Adrenal gland (tissue), 19 donors: ENCODE results near the gene SNAPC3. TPM values are rescaled to one million over a fixed set of nuclear protein-coding genes. Genes with fewer than 3 reads are reported as not detected.

Experiments
- DNase-seq, 7 donors: peaks; one replicate each; pipeline ENCODE4 v3.0.0-alpha.2; 2019 to 2020
- H3K27ac ChIP-seq, 5 donors: fragments of 200-600 bp; sonication (generic) in 4 of 5; 1 replicate in 3 of 5; 2 replicates in 2 of 5; pipeline versions ENCODE4 v1.5.1 to v1.8.0; 2016 to 2020; ENCODE audit warnings: mild to moderate bottlenecking in 1 of 5
- H3K27me3 ChIP-seq: fragments of 200-600 bp; 2 replicates; pipeline ENCODE4 v1.8.0; 2021
- H3K36me3 ChIP-seq, 2 donors: fragments of 200-600 bp; replicated peaks in 1 of 2; 1 replicate in 1 of 2; 2 replicates in 1 of 2; pipeline versions ENCODE4 v1.5.1 to v1.8.0; 2018 to 2022
- H3K4me1 ChIP-seq, 2 donors: fragments of 200-600 bp; replicated peaks in 1 of 2; 1 replicate in 1 of 2; 2 replicates in 1 of 2; pipeline versions ENCODE4 v1.5.1 to v1.8.0; 2018 to 2021
- H3K4me3 ChIP-seq, 4 donors: fragments of 200-600 bp; sonication (generic) in 3 of 4; one replicate each; pipeline ENCODE4 v1.5.1; 2016 to 2018
- H3K9me3 ChIP-seq, 3 donors: fragments of 200-600 bp; sonication (generic) in 1 of 3; replicated peaks in 1 of 3; 1 replicate in 2 of 3; 2 replicates in 1 of 3; pipeline versions ENCODE4 v1.5.1 to v1.8.0; 2016 to 2021
- POLR2A ChIP-seq, 2 donors: fragments of 450-650 bp; IDR thresholded peaks; one replicate each; pipeline ENCODE4 v1.6.1; 2017; ENCODE audit warnings: antibody characterized with exemption in 2 of 2, mild to moderate bottlenecking in 2 of 2, moderate library complexity in 1 of 2
- WGBS, 4 donors: extraction: QIAGEN DNeasy Blood & Tissue Kit in 2 of 4; methylation state at CpG; one replicate each; pipeline versions ENCODE4 v1.1.5 to v1.1.7; 2013 to 2017; 5-methylcytosine and 5-hydroxymethylcytosine counted together
- intact Hi-C, 2 donors: fragments of 100-400 bp; cut with DNase I; formaldehyde crosslinking; loops; one replicate each; pipeline versions ENCODE4 v1.14.1 to v1.15.0; 2022 to 2023
- long read RNA-seq, 10 donors: library from polyadenylated mRNA in 3 of 10; unstranded in 2 of 10; stranded (forward) in 1 of 10; transcript quantifications; one replicate each; pipeline ENCODE4 v2.0.0 and lab custom pipeline, GENCODE V29; 2021 to 2026
- polyA plus RNA-seq, 3 donors: library from polyadenylated mRNA; stranded (reverse); fragments of 200-250 nt in 2 of 3; fragments of 350-450 nt in 1 of 3; fragmentation: Illumina TruSeq in 1 of 3; extraction: RNeasy Lipid Tissue Mini Kit (QIAGEN cat#74804) in 1 of 3; gene quantifications; one replicate each; pipeline ENCODE4 v1.2.3, GENCODE V29; 2013 to 2014
- total RNA-seq, 9 donors: library from RNA; depleted of rRNA in 4 of 9; stranded (reverse); fragments of >200 nt in 4 of 9; fragments of 120-200 nt in 1 of 9; fragmentation: NEBNext Ultra II Directional in 1 of 9; extraction: Animal tissue kit (Norgen Biotek cat#: 25700) in 1 of 9; gene quantifications; one replicate each; pipeline versions ENCODE4 v1.1.0 to v1.2.4, GENCODE V29; 2013 to 2023
- TF ChIP-seq, protein P1 (sequence below), 6 experiments: fragments of 450-650 bp in 4 of 6; fragments of 200-600 bp in 2 of 6; sonication (generic) in 1 of 6; IDR thresholded peaks; 1 replicate in 5 of 6; 2 replicates in 1 of 6; pipeline versions ENCODE4 v1.5.1 to v1.8.0; 2016 to 2021; ENCODE audit warnings: antibody characterized with exemption in 6 of 6, mild to moderate bottlenecking in 2 of 6, moderate library complexity in 1 of 6
- donor health status: healthy with polysubstance abuse.
- donor health status: Bipolar disorder and iron deficiency.
- donor health status: DM: yes; HTN: yes; CAD: no.
- donor health status: DM: no; HTN: no; CAD: no.
- donor health status: DM: no; HTN: no; CAD: no.
- donor health status: DM: yes; HTN: yes; CAD: no.

Gene SNAPC3
- total RNA-seq (10 to 100 TPM; 25.8 to 62.2 (median 44.1) TPM), polyA plus RNA-seq (10 to 100 TPM in 2 of 3 donors, 1 to 10 TPM in 1; 9.8 to 48.9 (median 21.6) TPM)
- long read RNA-seq, donor 1, full-length matches to known transcripts = 2 of 19 reads
- long read RNA-seq, donor 1, partial matches to known transcripts = 17 of 19 reads
- long read RNA-seq, donor 1, other reads (novel, unspliced or antisense) = 0 of 19 reads
- long read RNA-seq, donor 2, partial matches to known transcripts = 19 of 23 reads
- long read RNA-seq, donor 2, other reads (novel, unspliced or antisense) = 0 of 23 reads
- long read RNA-seq, donor 3, full-length matches to known transcripts = 4 of 4 reads
- long read RNA-seq, donor 3, partial matches to known transcripts = 0 of 4 reads
- long read RNA-seq, donor 3, other reads (novel, unspliced or antisense) = 0 of 4 reads
- long read RNA-seq, donor 4, full-length matches to known transcripts = 15 of 17 reads
- long read RNA-seq, donor 4, partial matches to known transcripts = 0 of 17 reads
- long read RNA-seq, donor 4, other reads (novel, unspliced or antisense) = 2 of 17 reads
- long read RNA-seq, donor 5, full-length matches to known transcripts = 82 of 91 reads
- long read RNA-seq, donor 5, partial matches to known transcripts = 1 of 91 reads
- long read RNA-seq, donor 5, other reads (novel, unspliced or antisense) = 8 of 91 reads
- long read RNA-seq, donor 6, full-length matches to known transcripts = 9 of 9 reads
- long read RNA-seq, donor 6, partial matches to known transcripts = 0 of 9 reads
- long read RNA-seq, donor 6, other reads (novel, unspliced or antisense) = 0 of 9 reads
- long read RNA-seq, donor 7, partial matches to known transcripts = 12 of 14 reads
- long read RNA-seq, donor 7, other reads (novel, unspliced or antisense) = 0 of 14 reads
- long read RNA-seq, donor 8, full-length matches to known transcripts = 17 of 17 reads
- long read RNA-seq, donor 8, partial matches to known transcripts = 0 of 17 reads
- long read RNA-seq, donor 8, other reads (novel, unspliced or antisense) = 0 of 17 reads
- long read RNA-seq, donor 9, full-length matches to known transcripts = 6 of 6 reads
- long read RNA-seq, donor 9, partial matches to known transcripts = 0 of 6 reads
- long read RNA-seq, donor 9, other reads (novel, unspliced or antisense) = 0 of 6 reads
- long read RNA-seq, donor 10, full-length matches to known transcripts = 8 of 13 reads
- long read RNA-seq, donor 10, partial matches to known transcripts = 5 of 13 reads
- long read RNA-seq, donor 10, other reads (novel, unspliced or antisense) = 0 of 13 reads

- peaks cover 17 to 44% of the 10 kb centered on the region in 2 donors for H3K4me1 ChIP-seq
- DNase-seq = peak; percentile 93 to 96 (median 95)
- H3K9me3 ChIP-seq = no peaks in the 10 kb centered on the region
- TF ChIP-seq, protein P1, sequence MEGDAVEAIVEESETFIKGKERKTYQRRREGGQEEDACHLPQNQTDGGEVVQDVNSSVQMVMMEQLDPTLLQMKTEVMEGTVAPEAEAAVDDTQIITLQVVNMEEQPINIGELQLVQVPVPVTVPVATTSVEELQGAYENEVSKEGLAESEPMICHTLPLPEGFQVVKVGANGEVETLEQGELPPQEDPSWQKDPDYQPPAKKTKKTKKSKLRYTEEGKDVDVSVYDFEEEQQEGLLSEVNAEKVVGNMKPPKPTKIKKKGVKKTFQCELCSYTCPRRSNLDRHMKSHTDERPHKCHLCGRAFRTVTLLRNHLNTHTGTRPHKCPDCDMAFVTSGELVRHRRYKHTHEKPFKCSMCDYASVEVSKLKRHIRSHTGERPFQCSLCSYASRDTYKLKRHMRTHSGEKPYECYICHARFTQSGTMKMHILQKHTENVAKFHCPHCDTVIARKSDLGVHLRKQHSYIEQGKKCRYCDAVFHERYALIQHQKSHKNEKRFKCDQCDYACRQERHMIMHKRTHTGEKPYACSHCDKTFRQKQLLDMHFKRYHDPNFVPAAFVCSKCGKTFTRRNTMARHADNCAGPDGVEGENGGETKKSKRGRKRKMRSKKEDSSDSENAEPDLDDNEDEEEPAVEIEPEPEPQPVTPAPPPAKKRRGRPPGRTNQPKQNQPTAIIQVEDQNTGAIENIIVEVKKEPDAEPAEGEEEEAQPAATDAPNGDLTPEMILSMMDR (IDR thresholded peaks at IDR 0.05) = peak in 2 of 6 experiments; percentile 15 to 24
- TF ChIP-seq POLR2A (IDR thresholded peaks at IDR 0.05) = peak; percentile 57 to 88
- H3K27ac ChIP-seq = peak within 1 kb of the TSS; percentile 29 to 94 (median 82)
- peaks cover 0 to 14% of the 10 kb centered on the region in 2 donors for H3K36me3 ChIP-seq
- intact Hi-C loops = loop anchor here in 1 of 2 donors (10.0 kb wide), 1 partner anchor 118 kb away; the partner anchor contains the start of gene TTC39B
- H3K27me3 ChIP-seq = no peaks in the 10 kb centered on the region
- WGBS, 4 donors = 0% methylated on average over 7 to 70 of the region's 70 CpGs
- peak within 1 kb of the TSS; percentile 59 to 94 (median 83) for H3K4me3 ChIP-seq
These were observed at the start of gene SNAPC3 for GRCh38 chr9:15422372-15423230. Gene SNAPC3 (plus strand): TSS chr9:15422876. CDS start chr9:15422880, 4 bp downstream.

GRCh38 chr9:15373881-15374280, 48.8 kb upstream of the SNAPC3 start:
- WGBS, 4 donors = 53 to 59% (median 56%) methylated on average over 2 of the region's 2 CpGs
- Histone ChIP-seq H3K27me3 (no peaks in the 10 kb centered on the region), H3K4me3 (no peak overlapping the region), H3K27ac (no peak overlapping the region), H3K4me1 (no peaks in the 10 kb centered on the region), H3K36me3 (no peaks in the 10 kb centered on the region), H3K9me3 (no peaks in the 10 kb centered on the region)
- no peak for DNase-seq
- TF ChIP-seq, protein P1 (IDR thresholded peaks at IDR 0.05) = no peak
- no peak for TF ChIP-seq POLR2A (IDR thresholded peaks at IDR 0.05)
- intact Hi-C loops = no loop called here

DNA sequence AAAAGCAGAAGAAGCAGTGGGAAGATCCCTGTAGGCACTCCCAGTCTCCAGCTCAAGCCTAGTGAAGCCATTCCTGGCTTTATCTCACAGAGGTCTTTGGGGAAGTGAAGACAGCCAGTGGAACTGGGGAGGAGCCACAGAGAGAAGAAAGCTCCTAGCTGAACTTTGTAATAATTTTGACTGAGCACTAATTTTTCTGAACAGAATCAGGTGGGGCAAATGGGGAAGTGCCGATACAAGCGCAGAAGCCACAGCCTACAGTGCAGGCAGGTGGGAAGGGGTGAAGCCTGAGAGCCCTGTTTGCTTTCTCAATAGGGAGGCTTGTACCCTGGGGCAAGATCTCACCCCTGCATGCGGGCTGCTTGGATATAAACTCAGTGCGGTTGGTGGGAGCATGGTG, 48.4 kb upstream of the SNAPC3 start:
- no peak overlapping the region for H3K4me3 ChIP-seq
- H3K9me3 ChIP-seq = no peaks in the 10 kb centered on the region
- intact Hi-C loops = no loop called here
- no peaks in the 10 kb centered on the region for H3K4me1 ChIP-seq
- H3K36me3 ChIP-seq = no peaks in the 10 kb centered on the region
- no peaks in the 10 kb centered on the region for H3K27me3 ChIP-seq
- WGBS, 4 donors = 73 to 92% (median 86%) methylated on average over 3 to 4 of the region's 4 CpGs
- no peak overlapping the region for H3K27ac ChIP-seq
- TF ChIP-seq, protein P1 (IDR thresholded peaks at IDR 0.05) = no peak
- no peak for TF ChIP-seq POLR2A (IDR thresholded peaks at IDR 0.05)
- DNase-seq = no peak
